ENCODE measurements around the gene TMEM163. TPM values are rescaled to one million over a fixed set of nuclear protein-coding genes. Genes with fewer than 3 reads are reported as not detected.

TMEM163 gene
- total RNA-seq, 2 donors from 2014 or later = 0.57 to 1.3 TPM

DNA sequence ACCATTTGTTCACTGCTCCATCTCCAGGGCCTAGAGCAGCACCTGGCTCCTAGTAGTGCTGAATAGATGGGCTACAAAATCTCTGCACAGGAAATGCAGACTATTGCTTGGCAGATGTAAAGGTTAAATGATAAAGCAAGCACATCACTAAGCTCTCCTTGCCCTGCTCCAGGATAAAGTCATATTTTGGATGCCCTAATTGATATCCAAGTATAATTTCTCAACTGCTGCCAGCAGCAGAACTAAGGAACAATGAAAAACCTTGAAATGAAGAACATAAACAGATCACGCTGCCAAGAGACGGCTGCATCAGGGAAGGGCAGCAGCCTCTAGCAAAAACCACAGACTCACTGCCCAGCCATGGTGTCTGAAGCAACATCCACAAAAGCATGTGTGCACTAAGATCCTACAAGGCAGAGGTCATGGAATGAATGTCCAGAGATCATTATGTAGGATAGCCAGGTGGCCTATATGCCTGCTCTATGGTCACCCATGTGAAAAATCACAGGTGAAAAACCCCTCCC is 134.7 kb downstream of the TMEM163 start:
- H3K9me3 ChIP-seq (ENCODE audit: control insufficient read depth, low read length, poor library complexity, severe bottlenecking) = no peaks in the 10 kb centered on the region
- no peak overlapping the region for H3K4me3 Mint-ChIP-seq
- H3K27me3 Mint-ChIP-seq = peaks cover 6% of the 10 kb centered on the region
- DNase-seq = no peak
- H3K36me3 Mint-ChIP-seq (ENCODE audit: low read depth) = no peaks in the 10 kb centered on the region
- no peak overlapping the region for H3K27ac Mint-ChIP-seq
- no peak for ATAC-seq
- H3K4me1 Mint-ChIP-seq = peaks cover 9% of the 10 kb centered on the region

DNA sequence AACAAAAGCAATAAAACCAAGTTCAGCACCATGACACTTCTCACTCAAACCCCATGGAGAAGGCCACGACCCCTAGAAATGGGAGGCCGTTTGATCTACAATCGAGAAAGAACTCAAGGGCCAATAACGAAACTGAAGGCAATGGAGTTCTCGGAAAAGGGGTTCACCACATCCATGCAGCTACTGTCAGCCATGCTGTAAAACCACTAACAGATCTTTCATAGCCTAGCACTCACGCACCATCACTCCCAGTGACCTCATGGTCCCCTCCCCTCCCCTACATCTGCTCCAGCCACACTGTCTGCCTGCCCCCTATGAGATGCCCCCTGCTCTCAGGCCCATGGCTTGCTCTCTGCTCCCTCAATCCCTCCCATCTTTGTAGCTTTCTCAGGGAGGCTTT is 135.3 kb downstream of the TMEM163 start:
- Mint-ChIP-seq H3K4me3 (no peak overlapping the region), H3K27ac (no peak overlapping the region), H3K4me1 (peaks cover 9% of the 10 kb centered on the region), H3K27me3 (peaks cover 6% of the 10 kb centered on the region), H3K36me3 (ENCODE audit: low read depth) (no peaks in the 10 kb centered on the region)
- DNase-seq = no peak
- ATAC-seq = no peak
- no peaks in the 10 kb centered on the region for H3K9me3 ChIP-seq (ENCODE audit: control insufficient read depth, low read length, poor library complexity, severe bottlenecking)

DNA sequence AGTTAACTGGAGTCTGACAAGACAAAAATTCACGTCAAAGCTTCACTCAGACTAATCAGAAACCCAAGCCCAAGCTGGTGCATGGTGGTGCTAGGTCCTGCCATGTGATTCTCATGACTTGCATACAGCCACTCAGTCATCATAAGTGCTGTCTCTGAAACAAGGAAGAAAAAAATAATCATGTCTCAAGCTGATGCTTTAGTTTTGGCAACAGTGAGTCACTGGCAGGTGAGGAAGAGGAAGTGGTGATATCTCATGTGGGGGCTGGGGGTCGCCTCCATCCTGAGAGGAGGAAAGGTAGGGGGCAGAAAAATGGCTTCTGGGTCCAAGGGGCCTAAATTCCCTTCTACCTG is 136.3 kb downstream of the TMEM163 start:
- no peaks in the 10 kb centered on the region for H3K9me3 ChIP-seq (ENCODE audit: control insufficient read depth, low read length, poor library complexity, severe bottlenecking)
- peaks cover 9% of the 10 kb centered on the region for H3K4me1 Mint-ChIP-seq
- H3K27ac Mint-ChIP-seq = peak overlapping the region; percentile 64
- no peak for DNase-seq
- H3K27me3 Mint-ChIP-seq = peaks cover 6% of the 10 kb centered on the region
- ATAC-seq = no peak
- no peaks in the 10 kb centered on the region for H3K36me3 Mint-ChIP-seq (ENCODE audit: low read depth)
- no peak overlapping the region for H3K4me3 Mint-ChIP-seq

DNA sequence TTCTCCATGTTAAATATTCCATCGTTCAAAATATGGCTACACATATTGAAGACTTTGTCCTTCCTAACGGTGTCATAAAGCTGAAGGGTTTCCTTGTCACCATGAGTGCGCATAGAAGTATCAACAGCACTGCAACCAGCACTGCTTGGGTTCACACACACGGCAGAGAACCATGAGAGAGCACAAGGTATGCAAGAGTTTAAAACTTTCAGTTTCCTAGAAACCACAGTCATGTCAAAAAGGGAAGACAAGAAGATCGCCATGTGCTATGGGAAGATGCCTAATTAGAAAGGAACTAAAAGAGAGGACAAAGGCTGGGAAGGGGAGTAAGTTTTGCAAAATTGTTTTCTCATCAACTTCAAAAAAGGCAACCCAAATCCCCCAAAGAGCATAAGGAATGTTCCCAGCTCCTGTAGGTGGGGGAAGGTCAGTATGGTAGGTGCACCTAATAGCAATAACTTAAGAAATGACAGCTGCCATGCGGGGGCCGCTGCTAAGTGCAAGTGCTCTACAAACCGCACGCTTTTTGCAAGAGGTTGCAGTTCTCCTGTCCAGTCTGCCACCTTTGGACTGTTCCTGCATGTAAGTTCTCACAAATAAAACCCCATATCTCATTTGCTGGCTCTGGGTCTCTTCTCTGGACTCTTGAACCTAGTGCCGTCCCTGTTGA is 136.8 kb downstream of the TMEM163 start:
- DNase-seq (no peak), ATAC-seq (no peak)
- no peaks in the 10 kb centered on the region for H3K9me3 ChIP-seq (ENCODE audit: control insufficient read depth, low read length, poor library complexity, severe bottlenecking)
- Mint-ChIP-seq H3K27ac (peak overlapping the region; percentile 64), H3K4me1 (peaks cover 11% of the 10 kb centered on the region), H3K4me3 (no peak overlapping the region), H3K27me3 (peaks cover 7% of the 10 kb centered on the region), H3K36me3 (ENCODE audit: low read depth) (no peaks in the 10 kb centered on the region)

DNA sequence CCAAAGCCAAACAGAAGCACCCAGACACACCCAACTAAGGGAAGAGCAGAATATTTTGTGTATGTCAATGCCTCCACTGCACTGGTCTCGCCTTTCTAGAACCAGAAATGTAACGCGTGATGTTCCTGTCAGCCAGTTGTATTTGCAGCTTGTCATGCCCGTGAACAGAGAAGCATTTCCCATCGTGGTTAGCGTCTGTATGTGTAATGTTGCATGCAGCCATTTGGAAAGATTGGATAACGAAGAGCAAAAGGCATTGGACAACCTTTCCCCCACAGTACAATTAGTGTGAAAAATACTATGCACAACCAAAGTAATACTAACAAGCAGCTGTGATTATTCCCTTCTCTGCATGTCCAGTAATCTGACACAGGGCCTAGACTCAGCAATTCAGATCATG is 140.5 kb downstream of the TMEM163 start:
- H3K9me3 ChIP-seq (ENCODE audit: control insufficient read depth, low read length, poor library complexity, severe bottlenecking) = no peaks in the 10 kb centered on the region
- ATAC-seq = no peak
- Mint-ChIP-seq H3K27ac (no peak overlapping the region), H3K4me1 (peaks cover 13% of the 10 kb centered on the region), H3K27me3 (peaks cover 23% of the 10 kb centered on the region), H3K36me3 (ENCODE audit: low read depth) (no peaks in the 10 kb centered on the region), H3K4me3 (no peak overlapping the region)
- no peak for DNase-seq

DNA sequence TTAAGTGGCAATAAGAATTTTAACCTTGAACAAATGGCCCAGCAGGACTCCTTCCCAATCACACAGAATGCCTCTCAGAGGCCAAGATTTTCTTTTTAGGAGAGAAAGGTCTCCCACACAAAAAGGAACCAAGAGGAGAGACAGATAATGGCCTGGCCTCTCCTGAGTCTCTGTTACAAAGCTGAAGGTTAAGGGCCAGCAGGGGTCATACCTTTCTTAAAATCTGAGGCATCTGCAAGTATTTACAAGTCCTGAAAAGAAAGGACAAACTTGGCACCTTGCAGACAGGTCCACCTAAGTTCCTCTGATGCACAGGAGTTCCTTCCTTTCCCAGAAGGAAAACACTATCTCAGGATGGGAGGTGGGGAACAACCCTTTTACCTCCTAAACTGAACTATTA is 142.3 kb downstream of the TMEM163 start:
- ATAC-seq (no peak), DNase-seq (no peak)
- Mint-ChIP-seq H3K27me3 (peaks cover 29% of the 10 kb centered on the region), H3K4me1 (peaks cover 11% of the 10 kb centered on the region), H3K27ac (no peak overlapping the region), H3K4me3 (no peak overlapping the region), H3K36me3 (ENCODE audit: low read depth) (no peaks in the 10 kb centered on the region)
- no peaks in the 10 kb centered on the region for H3K9me3 ChIP-seq (ENCODE audit: control insufficient read depth, low read length, poor library complexity, severe bottlenecking)

DNA sequence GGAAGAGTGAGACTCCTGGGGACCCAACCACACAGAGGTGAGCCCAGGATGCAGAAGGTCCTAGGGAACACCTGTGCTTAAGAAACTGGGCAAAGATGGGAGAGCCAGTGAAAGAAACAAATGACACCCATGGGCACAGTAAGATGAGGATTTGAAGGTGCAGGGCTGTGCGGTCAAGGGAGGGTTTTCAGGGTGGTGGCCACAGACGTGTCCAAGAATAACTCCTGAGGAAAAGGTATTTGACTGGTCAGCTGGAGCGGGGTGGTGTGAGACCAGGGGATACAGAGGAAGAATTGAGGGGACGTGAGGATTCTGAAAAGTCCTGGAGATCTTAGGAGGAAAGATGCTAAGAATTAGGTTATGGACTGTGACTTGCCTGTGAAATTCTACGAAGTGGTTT is 142.9 kb downstream of the TMEM163 start:
- no peak overlapping the region for H3K4me3 Mint-ChIP-seq
- no peak for DNase-seq
- H3K27ac Mint-ChIP-seq = no peak overlapping the region
- H3K36me3 Mint-ChIP-seq (ENCODE audit: low read depth) = no peaks in the 10 kb centered on the region
- peaks cover 11% of the 10 kb centered on the region for H3K4me1 Mint-ChIP-seq
- no peaks in the 10 kb centered on the region for H3K9me3 ChIP-seq (ENCODE audit: control insufficient read depth, low read length, poor library complexity, severe bottlenecking)
- ATAC-seq = no peak
- H3K27me3 Mint-ChIP-seq = peaks cover 34% of the 10 kb centered on the region

DNA sequence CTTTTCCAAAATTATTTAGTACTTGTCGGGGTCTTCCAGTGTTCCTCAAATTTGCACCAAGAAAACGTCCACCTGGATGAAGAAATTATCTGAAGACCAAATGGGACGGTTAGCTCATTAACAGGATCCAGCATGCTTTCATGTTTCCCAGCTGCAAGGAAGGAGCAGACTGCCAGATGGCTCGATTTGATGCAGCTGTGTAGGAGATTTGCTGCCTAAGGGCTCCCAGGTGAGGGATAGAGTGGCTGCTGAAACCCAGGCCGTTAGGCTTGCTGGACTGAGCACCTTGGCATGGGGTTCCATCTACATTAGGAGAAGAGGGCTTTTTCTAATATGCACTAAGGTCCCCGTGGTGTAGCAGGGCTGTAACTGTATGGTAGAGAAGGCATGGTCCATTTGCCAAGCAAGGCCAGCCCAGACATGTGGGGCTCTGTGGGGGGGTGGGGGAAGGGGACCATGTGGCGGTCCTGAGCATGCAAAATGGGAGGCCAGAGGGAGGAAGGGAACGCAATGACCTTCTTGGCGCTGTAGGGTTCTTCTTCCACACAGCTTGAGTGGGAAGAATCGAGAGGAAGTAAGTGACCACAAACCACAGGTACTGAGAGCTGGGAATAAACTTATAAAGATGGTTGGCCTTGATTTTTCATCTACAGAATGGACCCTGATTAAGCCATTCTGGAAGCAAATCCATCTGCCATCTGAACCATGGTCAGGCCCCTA is 144.0 kb downstream of the TMEM163 start:
- no peak for DNase-seq
- H3K27ac Mint-ChIP-seq = no peak overlapping the region

DNA sequence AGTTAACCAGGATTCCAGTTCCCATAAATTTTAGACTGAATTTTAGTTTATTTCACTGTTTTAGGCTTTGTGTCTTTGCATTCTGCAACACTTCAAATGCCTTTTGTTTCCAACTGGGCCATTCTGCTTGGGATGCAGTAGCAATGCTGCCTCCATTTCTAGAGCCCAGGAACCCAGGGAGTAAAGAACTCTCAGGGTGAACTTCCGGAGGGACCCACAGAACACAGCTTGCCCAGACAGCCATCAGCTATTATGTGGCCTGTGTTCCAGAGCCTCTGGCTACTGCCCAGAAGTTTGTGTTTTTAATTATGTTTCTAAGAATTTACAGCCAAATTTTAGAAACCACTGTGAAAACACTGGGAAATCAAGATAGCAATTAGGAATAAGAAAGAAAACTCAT is 145.1 kb downstream of the TMEM163 start:
- peaks cover 11% of the 10 kb centered on the region for H3K4me1 Mint-ChIP-seq
- DNase-seq (no peak), ATAC-seq (no peak)
- peaks cover 3% of the 10 kb centered on the region for H3K36me3 Mint-ChIP-seq (ENCODE audit: low read depth)
- no peak overlapping the region for H3K27ac Mint-ChIP-seq
- no peak overlapping the region for H3K4me3 Mint-ChIP-seq
- no peaks in the 10 kb centered on the region for H3K9me3 ChIP-seq (ENCODE audit: control insufficient read depth, low read length, poor library complexity, severe bottlenecking)
- H3K27me3 Mint-ChIP-seq = peaks cover 44% of the 10 kb centered on the region

More for the DNA sequence above, 144.0 kb downstream of the TMEM163 start:
- H3K36me3 Mint-ChIP-seq (ENCODE audit: low read depth) = peaks cover 3% of the 10 kb centered on the region
- ATAC-seq = no peak
- peaks cover 39% of the 10 kb centered on the region for H3K27me3 Mint-ChIP-seq
- no peak overlapping the region for H3K4me3 Mint-ChIP-seq
- peaks cover 11% of the 10 kb centered on the region for H3K4me1 Mint-ChIP-seq
- H3K9me3 ChIP-seq (ENCODE audit: control insufficient read depth, low read length, poor library complexity, severe bottlenecking) = no peaks in the 10 kb centered on the region

DNA sequence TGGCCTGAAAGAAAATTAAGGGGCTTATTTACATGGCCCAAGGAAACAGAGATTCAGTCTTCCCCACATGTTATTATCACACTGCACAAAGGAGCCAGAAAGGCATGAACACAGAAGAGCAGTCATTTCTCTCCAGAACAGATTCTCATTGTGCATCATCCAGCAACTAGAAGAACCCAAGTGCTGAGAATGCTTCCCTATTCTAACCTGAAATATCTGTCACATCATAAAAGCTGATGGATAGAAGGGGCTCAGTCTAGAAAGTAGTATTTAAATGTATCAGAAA is 145.8 kb downstream of the TMEM163 start:
- H3K27me3 Mint-ChIP-seq = peaks cover 44% of the 10 kb centered on the region
- no peaks in the 10 kb centered on the region for H3K9me3 ChIP-seq (ENCODE audit: control insufficient read depth, low read length, poor library complexity, severe bottlenecking)
- peaks cover 11% of the 10 kb centered on the region for H3K4me1 Mint-ChIP-seq
- ATAC-seq = no peak
- no peak overlapping the region for H3K27ac Mint-ChIP-seq
- no peak for DNase-seq
- H3K4me3 Mint-ChIP-seq = no peak overlapping the region
- H3K36me3 Mint-ChIP-seq (ENCODE audit: low read depth) = peaks cover 3% of the 10 kb centered on the region

DNA sequence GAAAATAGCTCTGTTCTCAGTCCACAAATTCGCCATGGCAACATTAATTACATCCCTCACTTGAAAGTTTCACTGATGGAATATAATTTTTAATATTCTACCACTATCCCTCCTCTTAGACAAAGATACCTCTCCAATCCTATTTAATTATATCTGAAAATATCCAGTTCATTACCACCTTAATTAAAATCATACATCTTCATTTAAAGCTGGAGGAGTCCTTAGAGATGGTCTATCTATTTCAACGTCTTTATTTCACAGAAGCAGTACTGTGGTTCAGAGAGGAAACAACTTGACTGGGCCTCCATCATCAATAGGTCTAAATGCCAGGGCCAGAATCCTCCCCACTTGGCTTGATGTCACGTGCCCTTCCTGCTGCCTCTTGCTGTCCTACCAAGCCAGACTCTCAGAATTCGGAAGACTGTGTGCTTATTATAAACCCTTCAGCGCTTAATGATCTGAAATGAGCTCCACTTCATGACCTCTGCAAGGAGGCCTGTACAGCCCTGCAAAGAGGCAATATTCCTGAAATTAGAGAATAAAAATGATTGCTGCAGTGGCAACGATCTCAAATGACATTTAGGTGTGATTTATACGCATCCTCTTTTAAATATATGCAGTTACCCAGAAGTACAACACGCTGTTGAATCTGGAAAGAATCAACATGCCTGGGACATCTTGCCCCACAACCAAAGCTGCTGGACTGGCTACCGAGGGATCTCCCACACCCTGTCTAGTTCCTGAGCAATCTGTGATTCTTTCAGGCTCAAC is 146.3 kb downstream of the TMEM163 start:
- Mint-ChIP-seq H3K4me3 (no peak overlapping the region), H3K4me1 (peaks cover 11% of the 10 kb centered on the region), H3K27ac (peak overlapping the region; percentile 14), H3K27me3 (peaks cover 44% of the 10 kb centered on the region), H3K36me3 (ENCODE audit: low read depth) (peaks cover 3% of the 10 kb centered on the region)
- no peak for ATAC-seq
- H3K9me3 ChIP-seq (ENCODE audit: control insufficient read depth, low read length, poor library complexity, severe bottlenecking) = no peaks in the 10 kb centered on the region
- no peak for DNase-seq

DNA sequence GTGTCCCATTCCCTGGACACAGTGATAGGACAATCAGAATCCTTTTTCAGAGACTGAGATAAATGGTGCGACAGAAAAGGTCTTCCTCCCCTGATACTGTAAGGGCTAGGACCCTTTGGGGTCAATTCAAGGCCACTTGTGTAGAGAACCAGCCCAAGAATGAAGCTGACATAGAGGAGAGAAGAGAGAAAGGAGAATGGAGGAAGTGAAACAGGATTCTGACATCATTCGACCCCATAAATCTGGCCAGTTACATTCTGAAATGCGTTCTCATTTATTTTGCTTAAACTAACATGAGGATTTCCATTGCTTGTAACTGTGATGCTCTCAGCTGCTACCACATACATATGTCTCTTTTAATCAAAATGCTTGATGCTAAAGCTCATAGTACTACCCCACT is 148.1 kb downstream of the TMEM163 start:
- no peak for ATAC-seq
- H3K27me3 Mint-ChIP-seq = peaks cover 48% of the 10 kb centered on the region
- peaks cover 6% of the 10 kb centered on the region for H3K4me1 Mint-ChIP-seq
- H3K4me3 Mint-ChIP-seq = no peak overlapping the region
- no peak for DNase-seq
- peaks cover 3% of the 10 kb centered on the region for H3K36me3 Mint-ChIP-seq (ENCODE audit: low read depth)
- no peaks in the 10 kb centered on the region for H3K9me3 ChIP-seq (ENCODE audit: control insufficient read depth, low read length, poor library complexity, severe bottlenecking)
- H3K27ac Mint-ChIP-seq = no peak overlapping the region

DNA sequence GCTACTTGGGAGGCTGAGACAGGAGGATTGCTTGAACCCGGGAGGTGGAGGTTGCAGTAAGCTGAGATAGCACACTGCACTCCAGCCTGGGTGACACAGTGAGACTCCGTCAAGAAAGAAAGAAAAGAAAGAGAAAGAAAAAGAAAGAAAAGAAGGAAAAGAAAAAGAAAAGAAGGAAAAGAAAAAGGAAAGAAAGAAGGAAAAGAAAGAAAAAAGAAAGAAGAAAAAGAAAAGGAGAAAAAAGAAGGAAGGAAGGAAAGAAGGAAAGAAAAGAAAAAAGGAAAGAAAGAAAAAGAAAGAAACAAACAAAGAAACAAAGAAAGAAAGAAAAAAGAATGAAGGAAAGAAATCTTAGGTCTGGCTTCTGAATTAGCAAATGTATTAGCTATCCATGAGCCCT is 150.4 kb downstream of the TMEM163 start:
- H3K27ac Mint-ChIP-seq = no peak overlapping the region
- H3K4me3 Mint-ChIP-seq = no peak overlapping the region
- peaks cover 6% of the 10 kb centered on the region for H3K4me1 Mint-ChIP-seq
- no peak for ATAC-seq
- H3K27me3 Mint-ChIP-seq = peaks cover 48% of the 10 kb centered on the region
- H3K9me3 ChIP-seq (ENCODE audit: control insufficient read depth, low read length, poor library complexity, severe bottlenecking) = no peaks in the 10 kb centered on the region
- no peak for DNase-seq
- H3K36me3 Mint-ChIP-seq (ENCODE audit: low read depth) = peaks cover 3% of the 10 kb centered on the region
